CD4-positive, alpha-beta memory T cell (primary cell): ENCODE measurements around the gene PNKD. TPM values are rescaled to one million over a fixed set of nuclear protein-coding genes. Genes with fewer than 3 reads are reported as not detected.

ENCODE experiments used
- CTCF ChIA-PET: fragments of 350-600 bp; sonication (Branson Sonifier 250); formaldehyde crosslinking; loops from one replicate; lab custom pipeline; 2021; ENCODE audit warnings: inconsistent platforms; ENCODE audit not compliant: partially characterized antibody; lab: Charles Lee
- POLR2A ChIA-PET: fragments of 350-600 bp; sonication (Branson Sonifier 250); formaldehyde crosslinking; loops from one replicate; lab custom pipeline; 2021; ENCODE audit not compliant: partially characterized antibody; lab: Charles Lee
- DNase-seq, 5 donors: peaks; one replicate each; pipeline versions ENCODE4 v3.0.0 to v3.0.0-alpha.2; 2020 to 2022; ENCODE audit warnings: mixed read lengths in 1 of 5
- H3K27ac ChIP-seq: one replicate; pipeline ENCODE4 v1.7.0; 2013; ENCODE audit warnings: low read depth, low read length
- H3K27me3 ChIP-seq: 2 replicates; pipeline ENCODE4 v1.7.0; 2013; ENCODE audit warnings: mild to moderate bottlenecking, low read length, moderate library complexity; ENCODE audit not compliant: insufficient read depth
- H3K36me3 ChIP-seq: 2 replicates; pipeline ENCODE4 v1.7.0; 2013; ENCODE audit warnings: mild to moderate bottlenecking, low read length, moderate library complexity; ENCODE audit not compliant: insufficient read depth
- H3K4me1 ChIP-seq: 2 replicates; pipeline ENCODE4 v1.7.0; 2013; ENCODE audit warnings: mild to moderate bottlenecking, low read length, moderate library complexity; ENCODE audit not compliant: insufficient read depth
- H3K4me3 ChIP-seq, 2 donors: one replicate each; pipeline ENCODE4 v1.7.0; 2013; ENCODE audit warnings: low read length in 2 of 2, mild to moderate bottlenecking in 1 of 2
- H3K9me3 ChIP-seq, 2 donors: one replicate each; pipeline ENCODE4 v1.7.0; 2013; ENCODE audit warnings: low read length in 2 of 2, control low read depth in 1 of 2; ENCODE audit not compliant: control insufficient read depth in 1 of 2
- H3K27ac Mint-ChIP-seq, 7 donors: one replicate each; pipeline ENCODE4 v1.8.0; 2020 to 2021; ENCODE audit warnings: mixed read lengths in 7 of 7, mild to moderate bottlenecking in 6 of 7, inconsistent platforms in 3 of 7, moderate library complexity in 3 of 7
- H3K27me3 Mint-ChIP-seq, 2 donors: one replicate each; pipeline ENCODE4 v1.8.0; 2020 to 2021; ENCODE audit warnings: mixed read lengths in 2 of 2
- H3K36me3 Mint-ChIP-seq, 2 donors: one replicate each; pipeline ENCODE4 v1.8.0; 2020 to 2021; ENCODE audit warnings: mixed read lengths in 2 of 2, inconsistent platforms in 1 of 2, mild to moderate bottlenecking in 1 of 2
- H3K4me1 Mint-ChIP-seq, 4 donors: one replicate each; pipeline ENCODE4 v1.8.0; 2020 to 2021; ENCODE audit warnings: mixed read lengths in 4 of 4, mild to moderate bottlenecking in 1 of 4
- H3K4me3 Mint-ChIP-seq, 8 donors: one replicate each; pipeline ENCODE4 v1.8.0; 2020 to 2021; ENCODE audit warnings: mixed read lengths in 8 of 8, mild to moderate bottlenecking in 7 of 8, moderate library complexity in 6 of 8, inconsistent platforms in 3 of 8
- H3K9me3 Mint-ChIP-seq, 8 donors: one replicate each; pipeline ENCODE4 v1.8.0; 2020 to 2021; ENCODE audit warnings: mixed read lengths in 8 of 8, mild to moderate bottlenecking in 5 of 8, inconsistent platforms in 3 of 8, moderate library complexity in 1 of 8
- intact Hi-C: fragments of 100-400 bp; cut with micrococcal nuclease; formaldehyde crosslinking; loops from one replicate; pipeline ENCODE4 v1.15.1; 2023
- polyA plus RNA-seq, 2 donors: library from polyadenylated mRNA; unstranded; fragments of 300-500 nt; fragmentation: Illumina TruSeq; gene quantifications; one replicate each; pipeline ENCODE4 v1.2.3, GENCODE V29; 2021
- total RNA-seq, 2 experiments: library from RNA; stranded (reverse); gene quantifications; one replicate each; pipeline ENCODE4 v1.2.3, GENCODE V29; 2021

The PNKD gene
- total and polyA plus RNA-seq, 4 experiments from 2014 or later = 31.1 to 101 (median 59.0) TPM

DNA sequence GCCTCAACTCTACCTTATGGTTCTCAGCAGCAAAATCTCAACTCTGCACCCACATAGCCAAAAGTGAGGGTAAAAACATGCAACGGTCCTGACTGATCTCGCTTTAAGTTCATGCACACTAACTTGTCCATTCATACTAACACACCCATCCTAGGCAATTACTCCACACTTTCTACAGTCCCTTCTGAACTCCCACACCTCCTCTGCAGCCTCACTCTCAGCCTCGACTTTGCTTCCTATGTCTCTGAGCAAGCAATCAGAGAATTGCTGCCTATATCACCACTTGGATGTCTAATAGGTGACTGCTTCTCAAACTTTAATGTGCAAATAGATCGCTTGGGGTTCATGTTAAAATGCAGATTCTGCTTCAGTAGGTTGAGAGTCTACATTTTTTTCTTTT, 29.8 kb downstream of the PNKD start:
- no peaks in the 10 kb centered on the region for H3K27me3 ChIP-seq
- no peaks in the 10 kb centered on the region for H3K27me3 Mint-ChIP-seq
- H3K27ac ChIP-seq = no peak overlapping the region
- no peaks in the 10 kb centered on the region for H3K36me3 Mint-ChIP-seq
- H3K4me1 Mint-ChIP-seq = peaks cover 3 to 12% (median 7%) of the 10 kb centered on the region in 4 donors
- no peaks in the 10 kb centered on the region for H3K36me3 ChIP-seq
- peak overlapping the region in 1 of 8 donors; percentile 22 for H3K4me3 Mint-ChIP-seq
- no peaks in the 10 kb centered on the region for H3K9me3 ChIP-seq
- no peak overlapping the region for H3K4me3 ChIP-seq
- intact Hi-C loops = no loop called here
- CTCF ChIA-PET = interaction anchor here (1.1 to 20.1 kb wide), 4 partner anchors 10 to 58 kb away, joined by 3 to 446 read pairs (median 81); partner anchors contain the start of genes AAMP, CATIP and PNKD
- POLR2A ChIA-PET = interaction anchor here (1.2 to 2.4 kb wide), 3 partner anchors 27 to 97 kb away, joined by 3 to 8 read pairs (median 3); partner anchors contain the start of gene CATIP
- no peak for DNase-seq
- H3K27ac Mint-ChIP-seq = peak overlapping the region in 2 of 7 donors; percentile 0 to 33
- H3K4me1 ChIP-seq = peaks cover 8% of the 10 kb centered on the region
- H3K9me3 Mint-ChIP-seq = no peaks in the 10 kb centered on the region

DNA sequence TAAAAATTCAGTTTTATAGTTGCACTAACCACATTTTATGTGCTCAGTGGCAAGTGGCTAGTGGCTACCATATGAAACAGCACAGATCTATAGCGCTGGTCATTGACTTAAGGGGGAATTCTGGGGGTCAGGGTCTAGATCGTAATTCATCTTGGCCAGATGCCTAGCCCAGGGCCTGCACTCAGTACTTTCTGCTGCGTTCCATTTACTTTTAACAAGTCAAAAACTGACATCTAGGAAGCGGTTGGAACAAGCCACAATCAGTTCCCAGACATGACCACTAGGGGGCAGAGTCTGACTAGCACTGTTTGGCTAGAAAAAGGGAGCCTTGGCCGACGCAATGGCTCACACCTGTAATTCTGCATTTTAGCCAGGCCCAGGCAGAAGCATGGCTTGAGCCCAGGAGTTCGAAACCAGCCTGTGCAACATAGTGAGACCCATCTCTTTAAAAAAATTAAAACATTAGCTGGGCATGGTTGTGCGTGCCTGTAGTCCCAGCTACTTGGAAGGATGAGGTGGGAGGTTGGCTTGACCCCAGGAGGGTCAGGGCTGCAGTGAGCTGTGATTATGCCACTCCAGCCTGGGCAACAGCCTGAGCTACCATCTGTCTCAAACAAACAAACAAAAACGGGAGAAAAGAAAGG, 31.0 kb downstream of the PNKD start:
- POLR2A ChIA-PET = interaction anchor here (0.9 to 1.9 kb wide), 12 partner anchors 9 to 105 kb away, joined by 3 to 12 read pairs (median 4); partner anchors contain the start of genes CATIP and TMBIM1
- Mint-ChIP-seq H3K36me3 (no peaks in the 10 kb centered on the region), H3K27me3 (no peaks in the 10 kb centered on the region), H3K4me1 (peaks cover 3 to 8% (median 5%) of the 10 kb centered on the region in 4 donors), H3K27ac (peak overlapping the region; percentile 7 to 91 (median 39)), H3K4me3 (no peak overlapping the region), H3K9me3 (no peaks in the 10 kb centered on the region)
- Histone ChIP-seq H3K27ac (no peak overlapping the region), H3K9me3 (no peaks in the 10 kb centered on the region), H3K36me3 (no peaks in the 10 kb centered on the region), H3K4me1 (peaks cover 8% of the 10 kb centered on the region), H3K27me3 (no peaks in the 10 kb centered on the region), H3K4me3 (no peak overlapping the region)
- CTCF ChIA-PET = interaction anchor here (0.6 to 3.9 kb wide), 28 partner anchors 9 to 547 kb away, joined by 3 to 136 read pairs (median 4); partner anchors contain the start of genes AAMP, CATIP, CTDSP1 and PNKD
- DNase-seq = peak; percentile 83 to 87 (median 84)
- intact Hi-C loops = loop anchor here (1.0 kb wide), 7 partner anchors 15 to 347 kb away; partner anchors contain the start of gene CATIP

DNA sequence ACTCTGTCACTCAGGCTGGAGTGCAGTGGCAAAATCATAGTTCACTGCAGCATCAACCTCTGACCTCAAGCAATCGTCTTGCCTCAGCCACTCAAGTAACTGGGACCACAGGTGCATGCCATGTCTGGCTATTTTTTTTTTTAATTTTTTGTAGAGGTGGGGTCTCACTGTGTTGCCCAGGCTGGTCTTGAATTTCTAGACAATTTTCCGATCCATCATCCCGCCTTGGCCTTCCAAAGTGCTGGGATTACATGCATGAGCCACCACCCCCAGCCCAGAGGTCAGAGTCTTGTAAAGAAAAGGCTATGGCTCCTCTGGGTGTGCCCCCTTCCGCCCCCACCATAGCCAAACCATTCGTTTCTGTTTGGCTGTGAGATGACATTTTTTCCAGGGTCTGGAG, 35.1 kb downstream of the PNKD start:
- Mint-ChIP-seq H3K4me1 (peaks cover 3 to 11% (median 6%) of the 10 kb centered on the region in 4 donors), H3K27me3 (peaks cover 0 to 1% of the 10 kb centered on the region in 2 donors), H3K27ac (peak overlapping the region in 1 of 7 donors; percentile 41), H3K9me3 (no peaks in the 10 kb centered on the region), H3K4me3 (no peak overlapping the region), H3K36me3 (no peaks in the 10 kb centered on the region)
- ChIA-PET CTCF (interaction anchor here (1.5 to 5.4 kb wide), 2 partner anchors 52 to 56 kb away, joined by 3 to 44 read pairs; partner anchors contain the start of gene CATIP), POLR2A (no interaction called here)
- intact Hi-C loops = no loop called here
- Histone ChIP-seq H3K4me3 (no peak overlapping the region), H3K36me3 (no peaks in the 10 kb centered on the region), H3K9me3 (no peaks in the 10 kb centered on the region), H3K27me3 (no peaks in the 10 kb centered on the region), H3K27ac (no peak overlapping the region), H3K4me1 (peaks cover 8% of the 10 kb centered on the region)
- no peak for DNase-seq

DNA sequence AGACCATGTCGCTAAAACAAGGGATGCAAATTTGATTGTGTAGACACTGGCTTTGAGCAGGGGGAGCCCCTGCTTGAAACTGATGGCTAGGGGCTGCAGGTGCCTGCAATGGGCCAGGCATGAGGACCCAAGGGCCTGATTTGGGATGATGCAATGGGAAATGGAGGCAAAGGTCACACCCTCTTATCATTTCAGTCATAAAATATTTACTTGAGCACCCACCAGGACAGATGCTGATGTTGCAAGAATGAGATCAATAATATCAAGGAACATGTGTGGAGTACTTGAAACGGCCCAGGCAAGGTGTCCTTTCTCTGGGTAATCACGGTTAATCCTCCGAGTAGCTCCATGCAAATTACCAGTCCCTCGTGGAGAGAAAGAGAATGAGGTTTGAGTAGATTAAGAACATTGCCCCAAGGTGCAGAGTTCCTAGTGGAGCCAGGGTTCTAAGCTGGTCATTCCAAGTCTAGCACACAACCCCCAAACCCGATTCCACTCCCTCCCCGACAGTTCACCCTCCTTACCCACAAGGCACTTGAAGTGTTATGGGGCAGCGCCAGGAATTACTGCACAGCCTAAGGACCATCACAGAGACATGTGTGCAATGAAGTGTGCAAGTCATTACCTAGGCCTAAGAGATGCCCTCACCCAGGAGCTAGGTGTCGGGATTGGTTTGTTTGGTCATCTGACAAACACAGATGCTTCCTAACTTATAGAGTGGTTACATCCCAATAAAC, 36.0 kb downstream of the PNKD start:
- ChIA-PET CTCF (interaction anchor here (0.8 to 5.4 kb wide), 7 partner anchors 8 to 51 kb away, joined by 3 to 44 read pairs (median 4); partner anchors contain the start of gene CATIP), POLR2A (interaction anchor here (0.9 to 1.4 kb wide), 2 partner anchors 50 to 90 kb away, joined by 3 to 6 read pairs; partner anchors contain the start of gene CATIP)
- H3K4me3 Mint-ChIP-seq = no peak overlapping the region
- DNase-seq = no peak
- H3K27me3 Mint-ChIP-seq = peaks cover 0 to 1% of the 10 kb centered on the region in 2 donors
- H3K36me3 Mint-ChIP-seq = no peaks in the 10 kb centered on the region
- Histone ChIP-seq H3K36me3 (no peaks in the 10 kb centered on the region), H3K9me3 (no peaks in the 10 kb centered on the region), H3K4me1 (peaks cover 3% of the 10 kb centered on the region), H3K4me3 (no peak overlapping the region), H3K27ac (no peak overlapping the region), H3K27me3 (no peaks in the 10 kb centered on the region)
- H3K9me3 Mint-ChIP-seq = no peaks in the 10 kb centered on the region
- no peak overlapping the region for H3K27ac Mint-ChIP-seq
- H3K4me1 Mint-ChIP-seq = peaks cover under 1 to 8% (median 2%) of the 10 kb centered on the region in 4 donors
- intact Hi-C loops = no loop called here

DNA sequence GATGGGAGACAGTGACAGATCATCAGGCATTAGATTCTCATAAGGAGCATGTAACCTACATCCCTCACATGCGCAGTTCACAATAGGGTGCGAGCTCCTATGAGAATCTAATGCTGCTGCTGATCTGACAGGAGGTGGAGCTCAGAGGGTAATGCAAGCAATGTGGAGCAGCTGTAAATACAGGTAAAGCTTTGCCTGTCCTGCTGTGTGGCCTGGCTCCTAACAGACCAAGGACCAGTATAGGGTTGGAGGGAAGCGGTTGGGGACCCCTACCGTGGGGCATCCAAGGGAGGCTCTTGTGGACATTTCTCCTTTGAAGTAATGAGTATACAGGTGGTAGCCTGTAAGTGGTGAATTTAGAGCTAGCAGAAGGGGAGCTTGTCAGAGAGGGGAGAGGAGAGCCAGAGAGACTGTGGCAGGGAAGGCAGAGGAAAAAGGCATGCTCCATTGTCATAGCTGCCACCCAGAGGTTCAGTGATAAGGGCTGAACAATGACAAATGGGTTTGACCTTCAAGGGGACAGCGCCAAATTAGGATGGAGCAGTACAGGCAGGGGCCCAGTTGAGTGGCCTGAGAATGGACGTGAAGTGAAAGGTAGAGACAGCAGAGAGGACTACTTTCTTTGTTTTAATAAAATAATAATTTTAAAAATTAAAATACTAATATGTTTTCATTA, 37.2 kb downstream of the PNKD start:
- H3K9me3 ChIP-seq = no peaks in the 10 kb centered on the region
- ChIA-PET CTCF (interaction anchor here (0.9 to 5.4 kb wide), 9 partner anchors 9 to 81 kb away, joined by 3 to 44 read pairs (median 4); partner anchors contain the start of gene CATIP), POLR2A (interaction anchor here (0.9 to 1.4 kb wide), 5 partner anchors 10 to 89 kb away, joined by 3 to 6 read pairs (median 4); partner anchors contain the start of genes CATIP, PNKD and TMBIM1)
- peaks cover 0 to 1% of the 10 kb centered on the region in 2 donors for H3K27me3 Mint-ChIP-seq
- no peak overlapping the region for H3K4me3 Mint-ChIP-seq
- H3K36me3 Mint-ChIP-seq = no peaks in the 10 kb centered on the region
- intact Hi-C loops = no loop called here
- H3K4me1 Mint-ChIP-seq = peaks cover 2 to 5% (median 3%) of the 10 kb centered on the region in 4 donors
- H3K4me1 ChIP-seq = no peaks in the 10 kb centered on the region
- no peaks in the 10 kb centered on the region for H3K36me3 ChIP-seq
- H3K4me3 ChIP-seq = no peak overlapping the region
- no peaks in the 10 kb centered on the region for H3K9me3 Mint-ChIP-seq
- peak overlapping the region in 1 of 7 donors; percentile 29 for H3K27ac Mint-ChIP-seq
- H3K27ac ChIP-seq = no peak overlapping the region
- no peak for DNase-seq
- H3K27me3 ChIP-seq = no peaks in the 10 kb centered on the region

DNA sequence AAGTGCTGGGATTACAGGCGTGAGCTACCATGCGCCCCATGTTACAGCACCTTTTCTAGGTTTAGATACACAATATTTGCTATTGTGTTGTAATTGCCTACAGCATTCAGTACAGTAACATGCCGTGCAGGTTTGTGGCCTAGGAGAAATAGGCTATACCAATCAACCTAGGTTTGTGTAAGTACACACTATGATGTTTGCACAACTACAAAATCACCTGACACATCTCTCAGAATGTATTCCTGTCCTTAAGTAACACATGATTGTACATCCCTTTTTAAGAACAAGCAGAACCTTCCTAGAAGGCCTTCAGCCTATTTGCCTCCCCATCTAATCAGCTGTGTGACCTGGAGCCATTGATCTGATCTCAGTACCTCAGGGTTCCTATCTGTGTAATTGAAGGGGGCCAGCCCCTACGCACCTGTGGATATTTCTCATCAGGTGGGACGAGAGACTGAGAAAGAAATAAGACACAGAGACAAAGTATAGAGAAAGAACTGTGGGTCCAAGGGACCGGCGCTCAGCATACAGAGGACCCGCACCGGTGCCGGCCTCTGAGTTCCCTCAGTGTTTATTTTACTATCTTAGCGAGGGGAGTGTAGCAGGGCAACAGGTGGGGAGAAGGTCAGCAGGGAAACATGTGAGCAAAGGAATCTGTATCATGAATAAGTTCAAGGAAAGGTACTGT, 40.7 kb downstream of the PNKD start:
- POLR2A ChIA-PET = no interaction called here
- Mint-ChIP-seq H3K27ac (peak overlapping the region in 1 of 7 donors; percentile 66), H3K4me1 (peaks cover 6 to 15% (median 9%) of the 10 kb centered on the region in 4 donors)

More for the DNA sequence above, 40.7 kb downstream of the PNKD start:
- no peaks in the 10 kb centered on the region for H3K9me3 ChIP-seq
- peaks cover 0 to 3% (median 0%) of the 10 kb centered on the region in 8 donors for H3K9me3 Mint-ChIP-seq
- intact Hi-C loops = no loop called here
- H3K4me3 ChIP-seq = no peak overlapping the region
- H3K27me3 ChIP-seq = no peaks in the 10 kb centered on the region
- peaks cover 8% of the 10 kb centered on the region for H3K4me1 ChIP-seq
- CTCF ChIA-PET = no interaction called here
- DNase-seq = no peak
- H3K27ac ChIP-seq = no peak overlapping the region
- peaks cover 0 to 1% of the 10 kb centered on the region in 2 donors for H3K27me3 Mint-ChIP-seq
- no peaks in the 10 kb centered on the region for H3K36me3 ChIP-seq
- H3K36me3 Mint-ChIP-seq = no peaks in the 10 kb centered on the region
- H3K4me3 Mint-ChIP-seq = no peak overlapping the region
